ENCODE measurements around the gene CRB3.

GRCh38 chr19:6484230-6484629, 20.2 kb downstream of the CRB3 start:
- no peak for TF ChIP-seq CTCF (IDR thresholded peaks at IDR 0.05)
- TF ChIP-seq POLR2A (IDR thresholded peaks at IDR 0.05) = no peak

Data from uterus (tissue), 2 donors.